C4-2B (cell line): ENCODE measurements around the gene KDM3B.
"Not testable (repeated sequence)": the region's sequence is repeated elsewhere in the genome, so short reads cannot be mapped to it uniquely, and the experiment has no call there.

Experiments
- H3K27ac ChIP-seq: fragments of 450-650 bp; 2 replicates; pipeline ENCODE4 v1.5.1; 2017
- ZFX ChIP-seq: fragments of 450-650 bp; IDR thresholded peaks from 2 replicates; pipeline ENCODE4 v1.6.1; 2017
- TF ChIP-seq, protein P1 (sequence below): fragments of 450-650 bp; conservative IDR thresholded peaks from 2 replicates; pipeline ENCODE4 v1.5.1; 2017; ENCODE audit warnings: mild to moderate bottlenecking

The KDM3B gene

DNA sequence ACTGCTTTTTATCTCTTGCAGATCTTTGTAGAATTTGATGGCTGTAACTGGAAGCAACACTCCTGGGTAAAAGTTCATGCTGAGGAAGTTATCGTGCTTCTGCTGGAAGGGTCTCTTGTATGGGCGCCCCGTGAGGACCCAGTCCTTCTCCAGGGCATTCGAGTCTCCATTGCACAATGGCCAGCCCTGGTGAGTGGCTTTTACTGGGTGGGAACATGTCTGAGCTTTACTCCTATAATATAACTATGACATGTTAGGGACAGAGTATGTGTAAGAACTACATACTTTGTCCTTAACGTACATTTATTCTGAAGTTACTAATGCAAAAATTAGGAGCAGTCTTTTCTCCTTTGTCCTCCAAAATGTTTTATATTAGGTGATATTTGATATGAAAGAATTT is 20.2 kb downstream of the KDM3B start:
- TF ChIP-seq, protein P1, sequence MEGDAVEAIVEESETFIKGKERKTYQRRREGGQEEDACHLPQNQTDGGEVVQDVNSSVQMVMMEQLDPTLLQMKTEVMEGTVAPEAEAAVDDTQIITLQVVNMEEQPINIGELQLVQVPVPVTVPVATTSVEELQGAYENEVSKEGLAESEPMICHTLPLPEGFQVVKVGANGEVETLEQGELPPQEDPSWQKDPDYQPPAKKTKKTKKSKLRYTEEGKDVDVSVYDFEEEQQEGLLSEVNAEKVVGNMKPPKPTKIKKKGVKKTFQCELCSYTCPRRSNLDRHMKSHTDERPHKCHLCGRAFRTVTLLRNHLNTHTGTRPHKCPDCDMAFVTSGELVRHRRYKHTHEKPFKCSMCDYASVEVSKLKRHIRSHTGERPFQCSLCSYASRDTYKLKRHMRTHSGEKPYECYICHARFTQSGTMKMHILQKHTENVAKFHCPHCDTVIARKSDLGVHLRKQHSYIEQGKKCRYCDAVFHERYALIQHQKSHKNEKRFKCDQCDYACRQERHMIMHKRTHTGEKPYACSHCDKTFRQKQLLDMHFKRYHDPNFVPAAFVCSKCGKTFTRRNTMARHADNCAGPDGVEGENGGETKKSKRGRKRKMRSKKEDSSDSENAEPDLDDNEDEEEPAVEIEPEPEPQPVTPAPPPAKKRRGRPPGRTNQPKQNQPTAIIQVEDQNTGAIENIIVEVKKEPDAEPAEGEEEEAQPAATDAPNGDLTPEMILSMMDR: no peak
- no peak for TF ChIP-seq ZFX
- H3K27ac ChIP-seq: no peak overlapping the region

DNA sequence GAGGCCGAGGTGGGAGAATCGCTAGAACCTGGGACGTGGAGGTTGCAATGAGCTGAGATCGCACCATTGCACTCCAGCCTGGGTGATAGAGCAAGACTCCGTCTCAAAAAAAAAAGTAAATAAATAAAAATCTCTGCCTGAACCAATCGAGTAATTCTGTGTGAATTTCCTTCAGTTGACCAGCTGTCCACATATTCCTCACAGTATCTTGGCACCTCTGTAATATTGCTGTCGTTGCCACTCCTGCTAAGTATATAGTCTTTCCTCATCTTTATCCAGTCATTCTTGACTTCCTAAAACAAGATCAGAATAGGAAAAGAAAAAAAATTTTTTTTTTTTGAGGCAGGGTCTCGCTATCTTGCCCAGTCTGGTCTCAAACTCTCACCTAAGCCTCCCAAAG is 29.9 kb downstream of the KDM3B start:
- no peak overlapping the region for H3K27ac ChIP-seq
- TF ChIP-seq, protein P1: no peak
- TF ChIP-seq ZFX: no peak

DNA sequence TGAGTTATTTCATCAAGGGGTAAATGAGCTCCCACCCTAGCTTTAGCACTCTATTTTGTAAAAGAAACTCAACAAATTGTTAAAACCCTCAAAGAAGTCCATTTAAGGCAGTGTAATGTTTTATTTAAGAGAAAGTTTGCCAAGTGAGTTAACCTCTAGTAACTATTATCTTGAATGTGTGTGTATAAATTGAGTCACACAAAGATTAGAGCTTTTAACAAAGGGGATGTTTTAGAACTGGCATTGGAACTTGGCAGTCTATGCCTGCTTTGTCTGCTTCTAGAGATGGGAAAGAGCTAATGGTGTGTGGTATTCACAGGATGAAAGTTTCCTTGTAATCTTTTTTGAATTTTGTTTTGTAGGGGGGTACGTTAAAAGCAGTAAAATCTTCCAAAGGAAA is 33.2 kb downstream of the KDM3B start:
- TF ChIP-seq, protein P1: no peak
- no peak for TF ChIP-seq ZFX

DNA sequence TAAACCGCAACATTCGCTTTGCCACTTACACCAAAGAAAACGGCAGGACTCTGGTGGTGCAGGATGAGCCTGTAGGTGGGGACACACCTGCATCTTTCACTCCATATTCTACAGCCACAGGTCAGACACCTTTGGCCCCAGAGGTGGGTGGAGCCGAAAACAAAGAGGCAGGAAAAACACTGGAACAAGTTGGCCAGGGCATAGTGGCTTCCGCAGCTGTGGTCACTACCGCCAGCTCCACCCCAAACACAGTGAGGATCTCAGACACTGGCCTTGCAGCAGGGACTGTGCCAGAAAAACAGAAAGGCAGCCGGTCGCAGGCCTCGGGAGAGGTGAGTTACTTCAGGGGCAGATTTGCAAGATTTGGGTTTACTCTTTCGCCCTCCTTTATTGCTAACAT is 33.8 kb downstream of the KDM3B start:
- H3K27ac ChIP-seq: no peak overlapping the region
- TF ChIP-seq, protein P1: no peak
- no peak for TF ChIP-seq ZFX

More for the DNA sequence above, 33.2 kb downstream of the KDM3B start:
- no peak overlapping the region for H3K27ac ChIP-seq

DNA sequence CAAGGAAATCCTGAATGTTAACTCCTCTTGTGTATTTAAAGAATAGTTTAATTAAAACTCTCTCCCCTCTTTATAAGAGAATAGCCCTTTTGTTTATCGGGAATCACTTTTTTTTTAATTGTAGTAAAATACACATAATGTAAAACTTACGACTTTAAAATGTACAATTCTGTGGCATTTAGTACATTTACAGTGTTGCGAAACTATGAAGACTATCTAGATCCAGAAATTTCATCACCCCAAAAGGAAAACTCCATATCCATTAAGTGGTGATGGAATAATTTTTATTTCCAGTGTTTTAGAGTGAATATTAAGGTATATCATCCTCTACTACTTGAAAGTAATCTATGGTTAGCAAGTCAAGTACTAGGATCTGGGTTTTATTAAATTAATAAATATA is 36.8 kb downstream of the KDM3B start:
- TF ChIP-seq, protein P1: no peak
- no peak for TF ChIP-seq ZFX
- H3K27ac ChIP-seq: no peak overlapping the region

DNA sequence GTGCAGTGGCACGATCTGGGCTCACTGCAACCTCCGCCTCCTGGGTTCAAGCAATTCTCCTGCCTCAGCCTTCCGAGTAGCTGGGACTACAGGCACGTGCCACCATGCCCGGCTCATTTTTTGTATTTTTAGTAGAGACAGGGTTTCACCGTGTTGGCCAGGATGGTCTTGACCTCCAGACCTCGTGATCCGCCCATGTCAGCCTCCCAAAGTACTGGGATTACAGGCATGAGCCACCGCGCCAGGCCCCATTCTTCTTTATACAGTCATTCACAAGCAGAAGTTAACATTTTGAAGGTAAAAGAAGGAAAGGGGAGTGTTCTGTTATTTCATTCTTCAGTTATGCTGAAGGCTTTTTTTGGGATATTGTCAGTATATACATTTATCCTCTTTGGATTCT is 37.4 kb downstream of the KDM3B start:
- not testable (repeated sequence) for H3K27ac ChIP-seq

DNA sequence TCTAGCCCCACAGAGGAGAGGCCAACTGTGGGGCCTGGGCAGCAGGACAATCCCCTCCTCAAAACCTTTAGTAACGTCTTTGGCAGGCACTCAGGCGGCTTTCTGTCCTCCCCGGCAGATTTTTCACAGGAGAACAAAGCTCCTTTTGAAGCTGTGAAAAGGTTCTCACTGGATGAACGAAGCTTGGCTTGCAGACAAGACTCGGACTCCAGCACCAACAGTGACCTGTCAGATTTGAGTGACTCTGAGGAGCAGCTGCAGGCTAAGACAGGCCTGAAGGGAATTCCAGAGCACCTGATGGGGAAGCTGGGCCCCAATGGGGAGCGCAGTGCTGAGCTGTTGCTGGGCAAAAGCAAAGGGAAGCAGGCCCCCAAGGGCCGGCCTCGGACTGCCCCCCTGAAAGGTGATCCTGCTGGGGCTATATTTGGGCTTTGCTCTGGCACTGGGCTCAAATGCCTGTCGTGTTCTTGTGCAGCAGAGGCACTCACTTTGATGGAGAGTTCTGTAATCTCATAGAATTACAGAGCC is 39.4 kb downstream of the KDM3B start:
- TF ChIP-seq ZFX: no peak
- TF ChIP-seq, protein P1: no peak
- no peak overlapping the region for H3K27ac ChIP-seq

DNA sequence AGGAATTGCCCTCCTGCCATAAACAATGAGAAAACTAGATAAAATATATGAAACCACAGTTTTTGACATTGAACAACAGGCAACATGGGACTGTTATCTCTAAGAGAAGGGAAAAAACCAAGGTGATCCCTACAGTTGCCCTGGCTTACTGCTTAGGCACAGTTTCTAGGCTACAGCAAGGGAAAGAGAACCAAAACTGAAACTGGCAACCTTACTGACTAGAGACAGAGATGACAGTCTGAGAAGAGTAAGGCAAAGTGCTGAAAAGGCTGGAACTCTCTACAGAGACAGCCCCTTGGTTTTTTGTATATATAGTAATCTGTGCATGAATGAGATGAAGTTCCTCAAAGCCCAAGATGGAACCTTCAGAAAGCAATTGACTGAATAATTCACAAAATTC is 50.2 kb downstream of the KDM3B start:
- no peak overlapping the region for H3K27ac ChIP-seq
- TF ChIP-seq, protein P1: no peak
- TF ChIP-seq ZFX: no peak
